WERI-Rb-1 (cell line): ENCODE data around the gene KDELR1.

ENCODE experiments used
- DNase-seq: peaks from one replicate; pipeline ENCODE4 v3.0.0-alpha.2; 2020
- H3K27ac ChIP-seq: fragments of 250-450 bp; sonication (Bioruptor Pico); 2 replicates; pipeline ENCODE4 v1.5.1; 2020; ENCODE audit warnings: mild to moderate bottlenecking, moderate library complexity
- H3K27me3 ChIP-seq: fragments of 250-450 bp; sonication (Bioruptor Pico); 2 replicates; pipeline ENCODE4 v1.5.1; 2021; ENCODE audit warnings: mild to moderate bottlenecking, low read depth, moderate library complexity; ENCODE audit not compliant: insufficient read depth, severe bottlenecking
- H3K36me3 ChIP-seq: fragments of 250-450 bp; sonication (Bioruptor Pico); 2 replicates; pipeline ENCODE4 v1.5.1; 2020; ENCODE audit warnings: mild to moderate bottlenecking, moderate library complexity
- H3K4me3 ChIP-seq: 2 replicates; pipeline ENCODE4 v1.5.1; 2011; ENCODE audit warnings: low read depth, mild to moderate bottlenecking, control low read depth, low read length
- H3K9me3 ChIP-seq: fragments of 250-450 bp; sonication (Bioruptor Pico); 2 replicates; pipeline ENCODE4 v1.5.1; 2021; ENCODE audit warnings: mild to moderate bottlenecking, moderate library complexity; ENCODE audit not compliant: severe bottlenecking
- CTCF ChIP-seq: IDR thresholded peaks from 2 replicates; pipeline ENCODE4 v1.5.1; 2011; ENCODE audit warnings: low read depth, mild to moderate bottlenecking, control low read depth, inconsistent platforms, low read length

Gene KDELR1

DNA sequence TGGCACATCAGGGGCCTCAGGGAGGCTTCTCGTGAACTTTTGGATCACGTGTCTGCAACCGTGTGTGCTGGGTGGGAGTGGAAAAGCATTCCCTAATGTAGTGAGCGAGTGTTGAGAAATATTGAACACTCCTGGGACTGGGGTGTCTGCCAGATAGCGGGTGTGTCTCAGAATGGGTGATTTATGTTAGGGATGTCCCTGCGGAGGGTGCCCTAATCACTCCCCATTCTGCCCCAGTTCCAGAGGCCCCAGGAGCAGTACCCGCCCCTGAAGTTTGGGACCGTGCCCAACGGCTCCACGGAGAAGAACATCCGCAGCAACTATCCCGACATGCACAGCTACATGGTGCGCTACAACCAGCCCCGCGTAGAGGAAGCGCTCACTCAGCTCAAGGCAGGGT lies 30.2 kb upstream of the KDELR1 start:
- H3K36me3 ChIP-seq: no peaks in the 10 kb centered on the region

DNA sequence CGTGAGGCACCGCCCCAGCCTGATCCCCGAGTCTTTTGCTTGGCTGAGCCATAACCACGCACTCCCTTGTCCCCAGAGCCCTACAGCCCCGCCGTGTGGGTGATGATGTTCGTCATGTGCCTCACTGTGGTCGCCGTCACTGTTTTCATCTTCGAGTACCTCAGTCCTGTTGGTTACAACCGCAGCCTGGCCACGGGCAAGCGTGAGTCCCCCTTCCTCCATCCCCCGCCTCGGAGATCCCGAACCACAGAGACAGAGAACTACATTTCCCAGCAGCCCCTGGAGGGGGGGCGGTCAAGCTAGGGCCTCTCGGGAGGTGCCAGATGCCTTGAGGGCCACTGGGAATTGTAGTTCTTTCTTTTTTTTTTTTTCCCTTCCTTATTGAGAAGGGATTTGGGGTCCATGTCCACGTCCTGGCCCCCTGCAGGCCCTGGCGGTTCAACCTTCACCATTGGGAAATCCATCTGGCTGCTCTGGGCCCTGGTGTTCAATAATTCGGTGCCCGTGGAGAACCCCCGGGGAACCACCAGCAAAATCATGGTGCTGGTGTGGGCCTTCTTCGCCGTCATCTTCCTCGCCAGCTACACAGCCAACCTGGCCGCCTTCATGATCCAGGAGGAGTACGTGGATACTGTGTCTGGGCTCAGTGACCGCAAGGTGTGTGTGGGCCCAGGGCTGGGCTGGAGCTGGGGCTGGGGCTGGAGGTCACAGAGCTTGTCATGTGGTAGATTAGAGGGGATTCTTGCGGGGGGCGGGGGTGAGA lies 28.0 kb upstream of the KDELR1 start:
- Histone ChIP-seq H3K27ac (no peak overlapping the region), H3K9me3 (no peaks in the 10 kb centered on the region), H3K36me3 (peaks cover 3% of the 10 kb centered on the region; the same call in 1 of the 2 replicates), H3K27me3 (no peaks in the 10 kb centered on the region), H3K4me3 (no peak overlapping the region)
- DNase-seq: peak; percentile 60
- TF ChIP-seq CTCF: no peak

More for the DNA sequence above, 30.2 kb upstream of the KDELR1 start:
- no peaks in the 10 kb centered on the region for H3K9me3 ChIP-seq
- no peak for TF ChIP-seq CTCF
- no peak overlapping the region for H3K27ac ChIP-seq
- H3K27me3 ChIP-seq: no peaks in the 10 kb centered on the region
- no peak for DNase-seq
- H3K4me3 ChIP-seq: no peak overlapping the region

DNA sequence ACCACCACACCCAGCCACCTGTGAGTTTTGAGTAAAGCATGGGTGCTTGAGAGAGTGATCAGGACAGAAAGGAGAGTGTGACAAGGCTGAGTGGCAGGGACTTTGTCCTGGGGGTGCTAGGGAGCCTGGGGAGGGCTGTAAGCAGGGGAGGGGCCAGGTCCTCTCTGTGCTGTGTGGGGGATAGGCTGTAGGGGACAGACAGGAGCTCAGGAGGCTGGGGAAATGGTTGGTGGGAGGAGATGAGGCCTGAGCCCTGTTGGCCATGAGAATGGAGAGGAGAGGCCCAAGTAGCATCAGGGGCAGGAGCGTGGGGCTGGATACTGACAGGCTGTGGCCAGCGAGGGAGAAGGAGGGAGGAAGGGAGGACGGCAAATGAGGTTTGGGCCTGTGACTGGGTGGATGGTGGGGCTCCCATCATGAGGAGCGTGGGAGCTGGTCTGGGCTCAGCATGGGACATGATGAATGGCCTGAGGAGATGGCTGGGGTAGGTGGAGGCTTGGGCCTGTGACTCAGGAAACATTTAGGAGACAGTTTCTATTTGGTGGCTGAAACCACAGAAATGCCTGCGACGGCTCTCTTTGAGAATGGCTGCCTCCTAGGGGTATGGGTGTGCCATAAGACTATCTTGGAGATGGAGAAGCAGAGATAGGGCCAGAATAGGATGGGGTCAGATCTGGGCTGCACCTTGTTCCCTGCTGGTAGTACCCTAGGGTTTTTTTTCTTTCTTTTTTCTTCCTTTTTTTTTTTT lies 27.1 kb upstream of the KDELR1 start:
- H3K36me3 ChIP-seq: peaks cover 3% of the 10 kb centered on the region; the same call in 1 of the 2 replicates
- TF ChIP-seq CTCF: no peak
- no peaks in the 10 kb centered on the region for H3K9me3 ChIP-seq
- H3K27me3 ChIP-seq: no peaks in the 10 kb centered on the region
- DNase-seq: no peak
- no peak overlapping the region for H3K4me3 ChIP-seq
- H3K27ac ChIP-seq: no peak overlapping the region

DNA sequence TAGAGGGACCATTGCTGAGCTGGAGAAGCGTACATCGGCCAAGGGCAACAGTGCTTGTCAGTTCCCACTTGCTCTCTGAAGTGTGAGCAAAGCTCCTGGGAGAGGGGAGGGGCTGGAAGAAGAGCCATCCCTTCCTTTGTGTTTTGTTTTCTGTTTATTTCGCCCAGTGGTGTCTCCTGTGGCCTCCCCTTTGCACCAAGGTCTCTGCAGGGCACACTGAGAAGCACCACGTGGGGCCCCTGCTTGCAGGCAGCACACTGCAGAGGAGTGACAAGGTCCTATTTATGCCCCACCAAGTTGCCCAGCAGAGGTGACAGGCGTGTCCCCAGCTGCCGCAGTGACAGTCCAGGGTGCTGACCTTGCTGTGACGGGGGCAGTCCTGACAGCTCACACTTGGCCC lies 26.1 kb upstream of the KDELR1 start:
- no peak for TF ChIP-seq CTCF
- no peaks in the 10 kb centered on the region for H3K9me3 ChIP-seq
- no peak for DNase-seq
- H3K27ac ChIP-seq: no peak overlapping the region; the same call in 1 of the 2 replicates
- H3K27me3 ChIP-seq: no peaks in the 10 kb centered on the region
- no peak overlapping the region for H3K4me3 ChIP-seq
- peaks cover 3% of the 10 kb centered on the region; the same call in 1 of the 2 replicates for H3K36me3 ChIP-seq

GRCh38 chr19:48415806-48416221 lies 24.5 kb upstream of the KDELR1 start:
- H3K27me3 ChIP-seq: no peaks in the 10 kb centered on the region
- peaks cover 3% of the 10 kb centered on the region; the same call in 1 of the 2 replicates for H3K36me3 ChIP-seq
- no peak overlapping the region for H3K27ac ChIP-seq
- H3K9me3 ChIP-seq: no peaks in the 10 kb centered on the region
- H3K4me3 ChIP-seq: no peak overlapping the region
- DNase-seq: no peak
- TF ChIP-seq CTCF: no peak
